Suprapubic skin (tissue), 4 donors: Measurements from ENCODE around the gene NR4A1. TPM values are rescaled to one million over a fixed set of nuclear protein-coding genes. Genes with fewer than 3 reads are reported as not detected.

Experiments
- DNase-seq, 2 donors: peaks; one replicate each; pipeline ENCODE4 v3.0.0-alpha.2; 2019; ENCODE audit warnings: low spot score in 2 of 2
- H3K27ac ChIP-seq: fragments of 200-600 bp; sonication (generic); one replicate; pipeline ENCODE4 v1.5.1; 2019
- H3K27me3 ChIP-seq: fragments of 200-600 bp; sonication (generic); one replicate; pipeline ENCODE4 v1.5.1; 2019
- H3K36me3 ChIP-seq: fragments of 200-600 bp; sonication (generic); one replicate; pipeline ENCODE4 v1.5.1; 2019
- H3K4me1 ChIP-seq: fragments of 200-600 bp; sonication (generic); one replicate; pipeline ENCODE4 v1.5.1; 2019
- H3K4me3 ChIP-seq: fragments of 200-600 bp; sonication (generic); one replicate; pipeline ENCODE4 v1.5.1; 2019; ENCODE audit warnings: mild to moderate bottlenecking
- H3K9me3 ChIP-seq: fragments of 200-600 bp; sonication (generic); one replicate; pipeline ENCODE4 v1.5.1; 2019
- CTCF ChIP-seq, 2 donors: fragments of 200-600 bp in 1 of 2; fragments of 450-650 bp in 1 of 2; sonication (generic) in 1 of 2; IDR thresholded peaks; one replicate each; pipeline ENCODE4 v1.5.1; 2016 to 2019; ENCODE audit warnings: antibody characterized with exemption in 2 of 2, mild to moderate bottlenecking in 1 of 2, moderate library complexity in 1 of 2
- EP300 ChIP-seq: sonication (generic); formaldehyde crosslinking; IDR thresholded peaks from one replicate; pipeline ENCODE4 v1.6.1; 2017; ENCODE audit warnings: antibody characterized with exemption
- POLR2A ChIP-seq, 2 donors: fragments of 450-650 bp; IDR thresholded peaks; one replicate each; pipeline ENCODE4 v1.6.1; 2017; ENCODE audit warnings: antibody characterized with exemption in 2 of 2, mild to moderate bottlenecking in 2 of 2, moderate library complexity in 2 of 2
- POLR2AphosphoS5 ChIP-seq, 3 donors: sonication (generic); formaldehyde crosslinking; IDR thresholded peaks; one replicate each; pipeline ENCODE4 v1.6.1; 2017; ENCODE audit warnings: antibody characterized with exemption in 3 of 3
- WGBS: methylation state at CpG from one replicate; pipeline ENCODE4 v1.1.5; 2018; 5-methylcytosine and 5-hydroxymethylcytosine counted together
- total RNA-seq, 4 donors: library from RNA; depleted of rRNA; stranded (reverse); fragments of >200 nt; gene quantifications; one replicate each; pipeline ENCODE4 v1.1.0, GENCODE V29; 2016

Gene NR4A1
- total RNA-seq, 4 donors from 2014 or later: 141 to 775 (median 422) TPM

GRCh38 chr12:52055731-52056711 lies 4.8 kb downstream of the NR4A1 start:
- no peaks in the 10 kb centered on the region for H3K27me3 ChIP-seq
- H3K36me3 ChIP-seq: peaks cover 50% of the 10 kb centered on the region
- TF ChIP-seq EP300 (no peak), CTCF (IDR thresholded peaks at IDR 0.05) (no peak), POLR2A (IDR thresholded peaks at IDR 0.05) (no peak)
- peaks cover 28% of the 10 kb centered on the region for H3K4me1 ChIP-seq
- H3K4me3 ChIP-seq: peak overlapping the region; percentile 74
- peak in 1 of 2 donors; percentile 82 for DNase-seq
- 69% methylated on average over 16 of the region's 27 CpGs for WGBS
- H3K27ac ChIP-seq: peak overlapping the region; percentile 52
- no peaks in the 10 kb centered on the region for H3K9me3 ChIP-seq

GRCh38 chr12:52056801-52057637 lies 5.8 kb downstream of the NR4A1 start:
- no peak for DNase-seq
- peaks cover 50% of the 10 kb centered on the region for H3K36me3 ChIP-seq
- WGBS: 74% methylated on average over 17 of the region's 23 CpGs
- H3K27me3 ChIP-seq: no peaks in the 10 kb centered on the region
- H3K4me1 ChIP-seq: peaks cover 20% of the 10 kb centered on the region
- peak overlapping the region; percentile 74 for H3K4me3 ChIP-seq
- H3K27ac ChIP-seq: no peak overlapping the region
- TF ChIP-seq CTCF (IDR thresholded peaks at IDR 0.05) (no peak), POLR2A (IDR thresholded peaks at IDR 0.05) (peak in 1 of 2 donors; percentile 5)
- no peaks in the 10 kb centered on the region for H3K9me3 ChIP-seq

GRCh38 chr12:52057638-52058576 lies 6.7 kb downstream of the NR4A1 start:
- no peak for DNase-seq
- Histone ChIP-seq H3K9me3 (no peaks in the 10 kb centered on the region), H3K4me1 (peaks cover 17% of the 10 kb centered on the region), H3K27me3 (no peaks in the 10 kb centered on the region), H3K4me3 (peak overlapping the region; percentile 74), H3K36me3 (peaks cover 50% of the 10 kb centered on the region), H3K27ac (no peak overlapping the region)
- no peak for TF ChIP-seq EP300
- no peak for TF ChIP-seq POLR2AphosphoS5 (IDR thresholded peaks at IDR 0.05)
- no peak for TF ChIP-seq POLR2A (IDR thresholded peaks at IDR 0.05)
- WGBS: 78% methylated on average over 14 of the region's 14 CpGs

- no peaks in the 10 kb centered on the region for H3K9me3 ChIP-seq
- H3K27ac ChIP-seq: peak overlapping the region; percentile 8
- peaks cover 46% of the 10 kb centered on the region for H3K36me3 ChIP-seq
- H3K27me3 ChIP-seq: no peaks in the 10 kb centered on the region
- DNase-seq: no peak
- peaks cover 19% of the 10 kb centered on the region for H3K4me1 ChIP-seq
- TF ChIP-seq POLR2AphosphoS5 (IDR thresholded peaks at IDR 0.05) (no peak), POLR2A (IDR thresholded peaks at IDR 0.05) (no peak), CTCF (IDR thresholded peaks at IDR 0.05) (no peak), EP300 (no peak)
- no peak overlapping the region for H3K4me3 ChIP-seq
- 51% methylated on average over 24 of the region's 25 CpGs for WGBS
These were observed 7.6 kb downstream of the NR4A1 start for GRCh38 chr12:52058631-52059361.
